MM.1S (cell line): Measurements from ENCODE around the gene PPP1R12A.

Experiments used
- DNase-seq: peaks from one replicate; pipeline ENCODE4 v3.0.0-alpha.2; 2015
- H2AFZ ChIP-seq: fragments of 300-600 bp; sonication (generic); 2 replicates; pipeline ENCODE4 v1.6.0; 2016; ENCODE audit warnings: antibody characterized with exemption, low read length
- H3F3A ChIP-seq: fragments of 300-600 bp; sonication (generic); 2 replicates; pipeline ENCODE4 v1.6.1; 2016; ENCODE audit warnings: mild to moderate bottlenecking, antibody characterized with exemption, low read length, moderate library complexity, mixed read lengths; ENCODE audit not compliant: insufficient read depth
- H3K27ac ChIP-seq: fragments of 300-600 bp; sonication (generic); 2 replicates; pipeline ENCODE4 v1.5.1; 2016; ENCODE audit warnings: mild to moderate bottlenecking, low read length
- H3K27me3 ChIP-seq: fragments of 300-600 bp; sonication (generic); replicated peaks from 2 replicates; pipeline ENCODE4 v1.6.0; 2016; ENCODE audit warnings: low read length; ENCODE audit not compliant: insufficient read depth
- H3K36me3 ChIP-seq: fragments of 300-600 bp; sonication (generic); replicated peaks from 2 replicates; pipeline ENCODE4 v1.6.1; 2016; ENCODE audit warnings: mild to moderate bottlenecking, low read length, mixed read lengths; ENCODE audit not compliant: insufficient read depth
- H3K4me1 ChIP-seq: fragments of 300-600 bp; sonication (generic); 2 replicates; pipeline ENCODE4 v1.6.1; 2016; ENCODE audit warnings: low read length, mixed read lengths
- H3K4me2 ChIP-seq: fragments of 300-600 bp; sonication (generic); 2 replicates; pipeline ENCODE4 v1.6.0; 2016; ENCODE audit warnings: low read depth, low read length
- H3K4me3 ChIP-seq: fragments of 300-600 bp; sonication (generic); 2 replicates; pipeline ENCODE4 v1.5.1; 2016; ENCODE audit warnings: low read length, mixed read lengths
- H3K79me2 ChIP-seq: fragments of 300-600 bp; sonication (generic); 2 replicates; pipeline ENCODE4 v1.6.1; 2016; ENCODE audit warnings: mixed run types, low read length, mixed read lengths
- H3K9ac ChIP-seq: fragments of 300-600 bp; sonication (generic); 2 replicates; pipeline ENCODE4 v1.6.1; 2016; ENCODE audit warnings: low read length, mixed read lengths
- H3K9me2 ChIP-seq: fragments of 300-600 bp; sonication (generic); replicated peaks from 2 replicates; pipeline ENCODE4 v1.6.1; 2016; ENCODE audit warnings: mild to moderate bottlenecking, low read length, mixed read lengths; ENCODE audit not compliant: insufficient read depth
- H3K9me3 ChIP-seq: fragments of 300-600 bp; sonication (generic); replicated peaks from 2 replicates; pipeline ENCODE4 v1.6.1; 2016; ENCODE audit warnings: mild to moderate bottlenecking, low read length, mixed read lengths; ENCODE audit not compliant: insufficient read depth
- H4K20me1 ChIP-seq: fragments of 300-600 bp; sonication (generic); 2 replicates; pipeline ENCODE4 v1.6.1; 2016; ENCODE audit warnings: mild to moderate bottlenecking, low read length, moderate library complexity, mixed read lengths; ENCODE audit not compliant: insufficient read depth
- EZH2 ChIP-seq: fragments of 300-600 bp; sonication (generic); optimal IDR thresholded peaks from 2 replicates; pipeline ENCODE3; 2017; ENCODE audit warnings: low read depth, mild to moderate bottlenecking, antibody characterized with exemption, low read length, mixed read lengths
- EZH2phosphoT487 ChIP-seq: fragments of 300-600 bp; sonication (generic); IDR thresholded peaks from 2 replicates; pipeline ENCODE4 v1.6.1; 2018; ENCODE audit warnings: antibody characterized with exemption, low read length
- TF ChIP-seq, protein P1 (sequence below): fragments of 300-600 bp; sonication (generic); IDR thresholded peaks from 2 replicates; pipeline ENCODE4 v1.5.1; 2016; ENCODE audit warnings: antibody characterized with exemption, low read length, mixed read lengths

Gene PPP1R12A

DNA sequence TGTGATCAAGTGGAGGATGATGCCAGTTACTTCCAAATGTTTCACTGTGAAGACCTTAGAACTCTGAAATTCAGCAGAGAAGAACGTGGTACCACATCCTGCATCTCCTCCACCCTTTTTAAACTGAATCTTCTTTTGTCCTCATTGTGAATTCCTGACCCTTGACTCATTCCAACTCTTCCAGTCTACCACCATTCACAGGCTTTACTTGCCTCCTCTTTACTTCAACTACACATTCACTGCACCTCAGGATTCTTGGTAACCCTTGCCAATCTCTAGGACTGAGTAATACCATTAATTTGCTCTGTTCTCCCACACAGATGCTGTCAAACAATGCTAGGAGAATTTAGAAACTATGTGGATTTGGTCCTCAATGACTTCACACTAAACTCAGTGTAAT lies 37.3 kb downstream of the PPP1R12A start:
- peaks cover 19% of the 10 kb centered on the region; the same call in 1 of the 2 replicates for H4K20me1 ChIP-seq
- H3K9me3 ChIP-seq, result no peaks in the 10 kb centered on the region
- no peak overlapping the region for H3K4me2 ChIP-seq
- H3K79me2 ChIP-seq, result peaks cover 99% of the 10 kb centered on the region
- H3K4me3 ChIP-seq, result no peak overlapping the region
- H3K27ac ChIP-seq, result no peak overlapping the region
- H3K36me3 ChIP-seq, result no peaks in the 10 kb centered on the region
- no peaks in the 10 kb centered on the region for H3K27me3 ChIP-seq
- TF ChIP-seq EZH2 (no peak), EZH2phosphoT487 (no peak)
- TF ChIP-seq, protein P1, sequence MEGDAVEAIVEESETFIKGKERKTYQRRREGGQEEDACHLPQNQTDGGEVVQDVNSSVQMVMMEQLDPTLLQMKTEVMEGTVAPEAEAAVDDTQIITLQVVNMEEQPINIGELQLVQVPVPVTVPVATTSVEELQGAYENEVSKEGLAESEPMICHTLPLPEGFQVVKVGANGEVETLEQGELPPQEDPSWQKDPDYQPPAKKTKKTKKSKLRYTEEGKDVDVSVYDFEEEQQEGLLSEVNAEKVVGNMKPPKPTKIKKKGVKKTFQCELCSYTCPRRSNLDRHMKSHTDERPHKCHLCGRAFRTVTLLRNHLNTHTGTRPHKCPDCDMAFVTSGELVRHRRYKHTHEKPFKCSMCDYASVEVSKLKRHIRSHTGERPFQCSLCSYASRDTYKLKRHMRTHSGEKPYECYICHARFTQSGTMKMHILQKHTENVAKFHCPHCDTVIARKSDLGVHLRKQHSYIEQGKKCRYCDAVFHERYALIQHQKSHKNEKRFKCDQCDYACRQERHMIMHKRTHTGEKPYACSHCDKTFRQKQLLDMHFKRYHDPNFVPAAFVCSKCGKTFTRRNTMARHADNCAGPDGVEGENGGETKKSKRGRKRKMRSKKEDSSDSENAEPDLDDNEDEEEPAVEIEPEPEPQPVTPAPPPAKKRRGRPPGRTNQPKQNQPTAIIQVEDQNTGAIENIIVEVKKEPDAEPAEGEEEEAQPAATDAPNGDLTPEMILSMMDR, result no peak
- no peaks in the 10 kb centered on the region for H3K9me2 ChIP-seq
- no peak for DNase-seq
- H3F3A ChIP-seq, result no peaks in the 10 kb centered on the region
- no peaks in the 10 kb centered on the region for H3K4me1 ChIP-seq
- H3K9ac ChIP-seq, result no peak overlapping the region
- no peak overlapping the region for H2AFZ ChIP-seq

DNA sequence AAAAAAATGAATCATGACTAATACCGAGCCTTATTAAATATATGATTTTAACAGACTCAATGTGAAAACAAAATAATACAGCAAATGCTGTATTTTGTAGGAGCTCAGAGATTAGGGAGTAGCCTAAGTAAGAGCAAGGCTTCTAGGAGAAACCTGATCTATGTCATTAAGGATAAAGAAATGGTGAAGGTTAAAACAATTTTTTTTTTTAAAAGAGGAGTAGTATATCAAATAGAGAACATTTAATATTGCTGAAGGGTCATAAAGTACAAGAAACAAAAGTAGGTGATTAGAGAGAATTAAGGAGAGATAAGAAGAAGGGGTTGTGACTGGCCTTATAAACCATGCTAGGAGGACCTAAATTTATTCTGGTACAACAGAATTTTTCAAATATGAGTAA lies 39.1 kb downstream of the PPP1R12A start:
- H3K27me3 ChIP-seq, result no peaks in the 10 kb centered on the region
- H3K9ac ChIP-seq, result no peak overlapping the region
- H3K27ac ChIP-seq, result no peak overlapping the region
- TF ChIP-seq, protein P1, result no peak
- TF ChIP-seq EZH2 (no peak), EZH2phosphoT487 (no peak)
- H3K9me3 ChIP-seq, result no peaks in the 10 kb centered on the region
- H3K9me2 ChIP-seq, result no peaks in the 10 kb centered on the region
- peaks cover 7% of the 10 kb centered on the region; the same call in 1 of the 2 replicates for H4K20me1 ChIP-seq
- no peak overlapping the region for H3K4me2 ChIP-seq
- no peak for DNase-seq
- no peak overlapping the region for H2AFZ ChIP-seq
- H3F3A ChIP-seq, result no peaks in the 10 kb centered on the region
- no peaks in the 10 kb centered on the region for H3K36me3 ChIP-seq
- peaks cover 97% of the 10 kb centered on the region for H3K79me2 ChIP-seq
- no peak overlapping the region for H3K4me3 ChIP-seq
- H3K4me1 ChIP-seq, result no peaks in the 10 kb centered on the region

DNA sequence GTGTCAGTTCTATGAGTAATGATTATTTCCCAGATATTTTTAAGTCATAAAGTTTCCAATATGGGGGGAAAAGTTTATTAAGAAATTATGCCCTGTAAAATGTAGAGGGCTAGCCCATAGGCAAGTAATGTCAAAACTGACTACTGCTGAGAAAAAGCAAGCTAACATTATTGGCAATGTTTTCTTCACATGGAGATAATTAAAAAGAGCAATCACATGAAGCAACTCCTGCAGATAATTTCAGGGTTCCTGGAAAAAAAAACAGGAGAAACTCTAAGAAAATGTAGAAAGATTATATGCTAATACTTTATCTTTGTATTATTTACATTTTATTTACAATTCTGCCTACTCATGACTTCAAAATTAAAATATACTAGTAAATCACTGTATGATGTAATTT lies 39.8 kb downstream of the PPP1R12A start:
- H3K9ac ChIP-seq, result no peak overlapping the region
- no peak for TF ChIP-seq EZH2
- TF ChIP-seq, protein P1, result no peak
- no peak for TF ChIP-seq EZH2phosphoT487
- peaks cover 11% of the 10 kb centered on the region; the same call in 1 of the 2 replicates for H4K20me1 ChIP-seq
- H3K79me2 ChIP-seq, result peaks cover 97% of the 10 kb centered on the region
- H3K9me3 ChIP-seq, result no peaks in the 10 kb centered on the region
- no peaks in the 10 kb centered on the region for H3K4me1 ChIP-seq
- H3F3A ChIP-seq, result no peaks in the 10 kb centered on the region
- no peak overlapping the region for H3K27ac ChIP-seq
- H3K9me2 ChIP-seq, result no peaks in the 10 kb centered on the region
- no peak overlapping the region for H3K4me2 ChIP-seq
- no peak overlapping the region for H2AFZ ChIP-seq
- H3K27me3 ChIP-seq, result no peaks in the 10 kb centered on the region
- DNase-seq, result no peak
- H3K36me3 ChIP-seq, result no peaks in the 10 kb centered on the region
- no peak overlapping the region for H3K4me3 ChIP-seq
